ENCODE measurements around the gene FABP1. TPM values are rescaled to one million over a fixed set of nuclear protein-coding genes. Genes with fewer than 3 reads are reported as not detected.

The FABP1 gene
- total RNA-seq, 1 donor from 2014 or later, result not detected

DNA sequence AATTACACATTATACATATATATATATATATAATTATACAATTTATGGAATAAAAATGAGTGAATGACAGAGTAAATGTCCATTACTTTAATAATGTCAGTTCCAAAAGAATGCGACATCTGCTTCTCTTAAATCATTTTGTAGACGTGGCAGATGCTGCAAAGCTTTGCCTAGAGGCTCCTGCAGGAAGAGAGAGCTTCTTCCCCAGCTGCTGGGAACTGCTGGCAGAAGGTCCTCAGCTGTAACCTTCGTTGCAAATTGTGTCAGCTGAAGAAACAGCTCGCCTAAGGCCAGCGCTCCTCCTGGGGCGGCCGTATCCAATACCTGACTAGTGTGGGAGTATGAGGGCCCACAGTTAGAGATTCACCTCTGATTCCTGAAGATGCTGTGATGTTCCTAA lies 32.7 kb upstream of the FABP1 start:
- ATAC-seq (ENCODE audit: low read depth) (no peak), DNase-seq (no peak)
- Mint-ChIP-seq H3K27ac (no peak overlapping the region), H3K4me3 (no peak overlapping the region), H3K9me3 (no peaks in the 10 kb centered on the region), H3K36me3 (ENCODE audit: low read depth) (no peaks in the 10 kb centered on the region), H3K27me3 (no peaks in the 10 kb centered on the region), H3K4me1 (peaks cover 2% of the 10 kb centered on the region)
- POLR2A ChIA-PET, result interaction anchor here (1.6 kb wide), 1 partner anchor 145 kb away, joined by 9 read pairs; the partner anchor contains the start of gene RNU2-63P
- intact Hi-C loops (cut with micrococcal nuclease), result loop anchor here (1.0 kb wide), 1 partner anchor 100 kb away; no protein-coding TSS in a partner anchor
- TF ChIP-seq CTCF (IDR thresholded peaks at IDR 0.05), result no peak
- CTCF ChIA-PET, result interaction anchor here (0.9 to 3.2 kb wide), 8 partner anchors 9 to 159 kb away, joined by 3 to 40 read pairs (median 4); no protein-coding TSS in a partner anchor

DNA sequence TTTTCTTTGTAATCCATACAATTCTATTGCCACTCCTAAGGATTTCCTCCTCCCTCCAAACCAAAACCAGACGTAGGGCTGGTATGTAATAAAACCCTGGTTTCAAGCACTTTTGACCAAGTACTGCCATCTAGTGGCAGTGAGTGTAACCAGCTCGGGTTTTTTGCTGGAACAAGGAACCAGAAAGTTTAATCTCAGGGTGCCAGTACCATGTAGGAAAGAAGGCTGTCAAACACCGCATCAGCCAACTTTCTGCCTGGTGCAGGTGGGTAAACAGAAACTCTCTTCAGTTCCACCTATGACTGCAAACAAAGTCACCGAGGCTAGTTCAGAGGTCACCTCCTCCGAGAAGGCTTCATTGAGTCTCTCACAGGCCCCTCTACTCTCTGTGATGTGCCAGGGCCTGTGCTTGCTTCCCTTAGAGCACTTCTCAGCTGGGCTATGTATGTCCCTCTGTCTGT lies 32.1 kb upstream of the FABP1 start:
- Mint-ChIP-seq H3K9me3 (no peaks in the 10 kb centered on the region), H3K36me3 (ENCODE audit: low read depth) (no peaks in the 10 kb centered on the region), H3K27me3 (no peaks in the 10 kb centered on the region), H3K27ac (no peak overlapping the region), H3K4me1 (peaks cover 2% of the 10 kb centered on the region), H3K4me3 (no peak overlapping the region)
- POLR2A ChIA-PET, result interaction anchor here (1.6 kb wide), 1 partner anchor 144 kb away, joined by 9 read pairs; the partner anchor contains the start of gene RNU2-63P
- DNase-seq (no peak), ATAC-seq (ENCODE audit: low read depth) (peak; percentile 69)
- CTCF ChIA-PET, result interaction anchor here (0.9 to 3.2 kb wide), 9 partner anchors 9 to 158 kb away, joined by 3 to 40 read pairs (median 4); no protein-coding TSS in a partner anchor
- intact Hi-C loops (cut with micrococcal nuclease), result loop anchor here (1.0 kb wide), 1 partner anchor 100 kb away; no protein-coding TSS in a partner anchor
- TF ChIP-seq CTCF (IDR thresholded peaks at IDR 0.05), result peak; percentile 26

DNA sequence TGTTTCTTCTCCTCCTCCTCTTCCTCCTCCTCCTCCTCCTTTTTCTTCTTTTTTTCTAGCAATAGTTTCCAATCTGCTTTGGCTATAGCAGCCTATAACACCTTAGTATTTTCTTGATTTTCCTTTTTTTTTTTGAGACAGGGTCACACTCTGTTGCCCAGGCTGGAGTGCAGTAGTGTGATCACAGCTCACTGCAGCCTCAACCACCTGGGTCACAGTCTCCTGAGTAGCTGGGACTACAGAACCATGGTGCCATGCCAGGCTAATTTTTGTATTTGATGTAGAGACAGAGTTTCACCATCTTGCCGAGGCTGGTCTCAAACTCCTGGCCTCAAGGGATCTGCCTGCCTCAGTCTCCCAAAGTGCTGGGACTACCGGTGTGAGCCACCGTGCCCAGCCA lies 31.6 kb upstream of the FABP1 start:
- no peak for TF ChIP-seq CTCF (IDR thresholded peaks at IDR 0.05)
- ChIA-PET POLR2A (interaction anchor here (1.6 kb wide), 1 partner anchor 144 kb away, joined by 9 read pairs; the partner anchor contains the start of gene RNU2-63P), CTCF (interaction anchor here (0.9 to 3.2 kb wide), 9 partner anchors 10 to 157 kb away, joined by 3 to 40 read pairs (median 4); no protein-coding TSS in a partner anchor)

GRCh38 chr2:88148929-88149438 lies 21.1 kb upstream of the FABP1 start:
- Mint-ChIP-seq H3K9me3 (peaks cover 26% of the 10 kb centered on the region), H3K27ac (no peak overlapping the region), H3K4me3 (no peak overlapping the region), H3K27me3 (peaks cover 21% of the 10 kb centered on the region), H3K36me3 (ENCODE audit: low read depth) (peaks cover 9% of the 10 kb centered on the region), H3K4me1 (no peaks in the 10 kb centered on the region)
- no peak for DNase-seq
- ChIA-PET POLR2A (no interaction called here), CTCF (interaction anchor here (1.1 kb wide), 1 partner anchor 11 kb away, joined by 3 read pairs; no protein-coding TSS in a partner anchor)
- TF ChIP-seq CTCF (IDR thresholded peaks at IDR 0.05), result no peak
- no peak for ATAC-seq (ENCODE audit: low read depth)
- intact Hi-C loops (cut with micrococcal nuclease), result no loop called here

More for the DNA sequence above, 31.6 kb upstream of the FABP1 start:
- no peaks in the 10 kb centered on the region for H3K27me3 Mint-ChIP-seq
- intact Hi-C loops (cut with micrococcal nuclease), result no loop called here
- H3K36me3 Mint-ChIP-seq (ENCODE audit: low read depth), result no peaks in the 10 kb centered on the region
- H3K4me1 Mint-ChIP-seq, result peaks cover 2% of the 10 kb centered on the region
- no peak for ATAC-seq (ENCODE audit: low read depth)
- no peak overlapping the region for H3K27ac Mint-ChIP-seq
- no peaks in the 10 kb centered on the region for H3K9me3 Mint-ChIP-seq
- DNase-seq, result no peak
- no peak overlapping the region for H3K4me3 Mint-ChIP-seq

DNA sequence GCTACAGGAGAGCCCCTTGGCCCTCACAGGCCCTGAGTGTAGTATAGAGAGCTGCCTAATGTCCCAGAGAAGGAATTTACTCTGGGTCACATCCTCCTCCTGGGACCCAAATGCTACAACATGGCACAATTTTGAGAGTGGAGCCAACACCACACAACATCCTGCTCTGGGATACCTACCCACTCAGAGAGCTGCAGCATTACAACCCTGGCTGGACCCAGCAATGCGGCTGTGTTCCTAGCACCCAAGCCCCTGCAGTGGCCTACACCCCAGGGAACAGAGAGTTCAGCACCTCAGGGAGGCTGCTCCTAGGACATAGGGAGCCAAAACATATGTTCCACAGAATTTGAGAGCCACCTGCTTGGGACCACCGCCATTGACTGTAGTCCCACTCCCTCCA lies 19.3 kb upstream of the FABP1 start:
- Mint-ChIP-seq H3K27me3 (peaks cover 28% of the 10 kb centered on the region), H3K36me3 (ENCODE audit: low read depth) (peaks cover 6% of the 10 kb centered on the region), H3K4me3 (no peak overlapping the region), H3K27ac (no peak overlapping the region), H3K9me3 (peaks cover 15% of the 10 kb centered on the region), H3K4me1 (no peaks in the 10 kb centered on the region)
- ChIA-PET CTCF (interaction anchor here (1.6 kb wide), 1 partner anchor 13 kb away, joined by 5 read pairs; no protein-coding TSS in a partner anchor), POLR2A (no interaction called here)
- ATAC-seq (ENCODE audit: low read depth) (no peak), DNase-seq (no peak)
- no peak for TF ChIP-seq CTCF (IDR thresholded peaks at IDR 0.05)
- intact Hi-C loops (cut with micrococcal nuclease), result no loop called here

Data from activated B cell treated with CpG ODN at 0.5 μM for 24 hours (primary cell).